ENCODE data around the gene CALN1. TPM values are rescaled to one million over a fixed set of nuclear protein-coding genes. Genes with fewer than 3 reads are reported as not detected.

CALN1 gene
- total RNA-seq, 1 experiment from 2014 or later = not detected

GRCh38 chr7:72092769-72093168, 319.4 kb downstream of the CALN1 start:
- Mint-ChIP-seq H3K4me3 (ENCODE audit: unreplicated experiment) (no peak overlapping the region), H3K4me1 (ENCODE audit: low read depth, unreplicated experiment) (no peaks in the 10 kb centered on the region), H3K27me3 (ENCODE audit: insufficient read depth, unreplicated experiment) (no peaks in the 10 kb centered on the region), H3K36me3 (ENCODE audit: insufficient read depth, unreplicated experiment) (no peaks in the 10 kb centered on the region), H3K9me3 (ENCODE audit: unreplicated experiment) (peaks cover 8% of the 10 kb centered on the region), H3K27ac (ENCODE audit: unreplicated experiment) (no peak overlapping the region)
- intact Hi-C loops (cut with micrococcal nuclease; ENCODE audit: unreplicated experiment) = no loop called here
- Histone ChIP-seq H3K4me1 (no peaks in the 10 kb centered on the region), H3K4me3 (ENCODE audit: low read depth, low read length) (no peak overlapping the region), H3K36me3 (ENCODE audit: control insufficient read depth, insufficient read depth, low read length) (no peaks in the 10 kb centered on the region), H3K9me3 (no peaks in the 10 kb centered on the region; the same call in 1 of the 2 replicates), H3K27me3 (replicated peaks; ENCODE audit: control insufficient read depth, insufficient read depth, low read length) (no peaks in the 10 kb centered on the region)
- ChIA-PET CTCF (no interaction called here), POLR2A (no interaction called here)
- no peak for TF ChIP-seq CTCF (IDR thresholded peaks at IDR 0.05; ENCODE audit: insufficient read depth in 1 of 2, low read depth in 1 of 2, low read length in 1 of 2, severe bottlenecking in 1 of 2, unreplicated experiment in 1 of 2)
- no peak for DNase-seq
- no TSS peak for BruUV-seq (replicated peaks)

- no peaks in the 10 kb centered on the region for H3K36me3 ChIP-seq (ENCODE audit: control insufficient read depth, insufficient read depth, low read length)
- ChIA-PET POLR2A (no interaction called here), CTCF (no interaction called here)
- Mint-ChIP-seq H3K27ac (ENCODE audit: unreplicated experiment) (no peak overlapping the region), H3K36me3 (ENCODE audit: insufficient read depth, unreplicated experiment) (no peaks in the 10 kb centered on the region), H3K4me3 (ENCODE audit: unreplicated experiment) (no peak overlapping the region), H3K9me3 (ENCODE audit: unreplicated experiment) (peaks cover 8% of the 10 kb centered on the region), H3K4me1 (ENCODE audit: low read depth, unreplicated experiment) (no peaks in the 10 kb centered on the region), H3K27me3 (ENCODE audit: insufficient read depth, unreplicated experiment) (peaks cover 3% of the 10 kb centered on the region)
- H3K9me3 ChIP-seq = no peaks in the 10 kb centered on the region; the same call in 1 of the 2 replicates
- H3K4me3 ChIP-seq (ENCODE audit: low read depth, low read length) = no peak overlapping the region
- BruUV-seq (replicated peaks) = no TSS peak
- intact Hi-C loops (cut with micrococcal nuclease; ENCODE audit: unreplicated experiment) = no loop called here
- H3K27me3 ChIP-seq (replicated peaks; ENCODE audit: control insufficient read depth, insufficient read depth, low read length) = no peaks in the 10 kb centered on the region
- DNase-seq = no peak
- no peaks in the 10 kb centered on the region for H3K4me1 ChIP-seq
- TF ChIP-seq CTCF (IDR thresholded peaks at IDR 0.05; ENCODE audit: insufficient read depth in 1 of 2, low read depth in 1 of 2, low read length in 1 of 2, severe bottlenecking in 1 of 2, unreplicated experiment in 1 of 2) = no peak
These were observed 324.2 kb downstream of the CALN1 start for GRCh38 chr7:72087926-72088325.

- no peaks in the 10 kb centered on the region for H3K36me3 Mint-ChIP-seq (ENCODE audit: insufficient read depth, unreplicated experiment)
- H3K9me3 Mint-ChIP-seq (ENCODE audit: unreplicated experiment) = peaks cover 9% of the 10 kb centered on the region
- no peaks in the 10 kb centered on the region for H3K9me3 ChIP-seq
- DNase-seq = no peak
- H3K4me3 Mint-ChIP-seq (ENCODE audit: unreplicated experiment) = no peak overlapping the region
- intact Hi-C loops (cut with micrococcal nuclease; ENCODE audit: unreplicated experiment) = no loop called here
- H3K27me3 Mint-ChIP-seq (ENCODE audit: insufficient read depth, unreplicated experiment) = no peaks in the 10 kb centered on the region
- no peak for TF ChIP-seq CTCF (IDR thresholded peaks at IDR 0.05; ENCODE audit: insufficient read depth in 1 of 2, low read depth in 1 of 2, low read length in 1 of 2, severe bottlenecking in 1 of 2, unreplicated experiment in 1 of 2)
- H3K4me3 ChIP-seq (ENCODE audit: low read depth, low read length) = no peak overlapping the region
- CTCF ChIA-PET = interaction anchor here (0.6 kb wide), 1 partner anchor 19 kb away, joined by 4 read pairs; no protein-coding TSS in a partner anchor
- no peaks in the 10 kb centered on the region for H3K27me3 ChIP-seq (replicated peaks; ENCODE audit: control insufficient read depth, insufficient read depth, low read length)
- BruUV-seq (replicated peaks) = no TSS peak
- no peaks in the 10 kb centered on the region for H3K4me1 ChIP-seq
- POLR2A ChIA-PET = no interaction called here
- no peaks in the 10 kb centered on the region for H3K36me3 ChIP-seq (ENCODE audit: control insufficient read depth, insufficient read depth, low read length)
- H3K27ac Mint-ChIP-seq (ENCODE audit: unreplicated experiment) = no peak overlapping the region
- no peaks in the 10 kb centered on the region for H3K4me1 Mint-ChIP-seq (ENCODE audit: low read depth, unreplicated experiment)
These were observed 331.1 kb downstream of the CALN1 start for GRCh38 chr7:72080865-72081510.

All from Caco-2 (cell line).